DMS153 treated with DMSO at 0.1 percent for 48 hours (cell line): ENCODE measurements around the gene ALOX5AP.
"Not testable (repeated sequence)": the region's sequence is repeated elsewhere in the genome, so short reads cannot be mapped to it uniquely, and the experiment has no call there.

Experiments
- DNase-seq: peaks from one replicate; lab custom pipeline; 2025; ENCODE audit not compliant: unreplicated experiment; lab: John Stamatoyannopoulos, UW

The ALOX5AP gene

GRCh38 chr13:30737511-30738337 is 2.4 kb downstream of the ALOX5AP start:
- DNase-seq, result no peak

- DNase-seq, result no peak
Observed at GRCh38 chr13:30738526-30739236, 3.3 kb downstream of the ALOX5AP start.

GRCh38 chr13:30739237-30739528 is 3.8 kb downstream of the ALOX5AP start:
- DNase-seq, result no peak

GRCh38 chr13:30739761-30740642 is 4.7 kb downstream of the ALOX5AP start:
- no peak for DNase-seq

- DNase-seq, result no peak
Observed at GRCh38 chr13:30742901-30743300, 7.6 kb downstream of the ALOX5AP start.

- DNase-seq, result no peak
Observed at GRCh38 chr13:30743319-30744055, 8.1 kb downstream of the ALOX5AP start.

- DNase-seq, result no peak
Observed at GRCh38 chr13:30744056-30744680, 8.8 kb downstream of the ALOX5AP start.

GRCh38 chr13:30744681-30745077 is 9.3 kb downstream of the ALOX5AP start:
- no peak for DNase-seq

GRCh38 chr13:30745906-30746686 is 10.8 kb downstream of the ALOX5AP start:
- no peak for DNase-seq

GRCh38 chr13:30746791-30747190 is 11.4 kb downstream of the ALOX5AP start:
- no peak for DNase-seq

GRCh38 chr13:30747845-30748244 is 12.5 kb downstream of the ALOX5AP start:
- DNase-seq, result not testable (repeated sequence)

- no peak for DNase-seq
Observed at GRCh38 chr13:30748717-30749116, 13.4 kb downstream of the ALOX5AP start.

- DNase-seq, result no peak
Observed at GRCh38 chr13:30750036-30750435, 14.7 kb downstream of the ALOX5AP start.

- no peak for DNase-seq
Observed at GRCh38 chr13:30751183-30751933, 16.0 kb downstream of the ALOX5AP start.

- DNase-seq, result no peak
Observed at GRCh38 chr13:30752201-30752797, 17.0 kb downstream of the ALOX5AP start.

- DNase-seq, result no peak
Observed at GRCh38 chr13:30753030-30753616, 17.8 kb downstream of the ALOX5AP start.

- DNase-seq, result no peak
Observed at GRCh38 chr13:30755678-30756077, 20.3 kb downstream of the ALOX5AP start.
